Astrocyte of the cerebellum (primary cell): ENCODE measurements around the gene PRPF18.

Experiments
- DNase-seq: peaks from one replicate; pipeline ENCODE4 v3.0.0-alpha.2; 2011; ENCODE audit warnings: low read depth
- H3K4me3 ChIP-seq: 2 replicates; pipeline ENCODE4 v1.5.1; 2011; ENCODE audit warnings: mild to moderate bottlenecking, low read depth, low read length, moderate library complexity
- CTCF ChIP-seq: IDR thresholded peaks from 2 replicates; pipeline ENCODE4 v1.5.1; 2012; ENCODE audit warnings: low read length, low read depth, moderate library complexity, mild to moderate bottlenecking; ENCODE audit errors: missing control alignments
- in situ Hi-C: cut with HindIII; loops from 2 replicates; pipeline ENCODE4 v1.10.0; 2017; ENCODE audit warnings: low sequenced_read_pairs

The PRPF18 gene

GRCh38 chr10:13649844-13650520, 63.2 kb downstream of the PRPF18 start:
- H3K4me3 ChIP-seq = no peak overlapping the region
- no peak for DNase-seq
- in situ Hi-C loops = no loop called here
- no peak for TF ChIP-seq CTCF

DNA sequence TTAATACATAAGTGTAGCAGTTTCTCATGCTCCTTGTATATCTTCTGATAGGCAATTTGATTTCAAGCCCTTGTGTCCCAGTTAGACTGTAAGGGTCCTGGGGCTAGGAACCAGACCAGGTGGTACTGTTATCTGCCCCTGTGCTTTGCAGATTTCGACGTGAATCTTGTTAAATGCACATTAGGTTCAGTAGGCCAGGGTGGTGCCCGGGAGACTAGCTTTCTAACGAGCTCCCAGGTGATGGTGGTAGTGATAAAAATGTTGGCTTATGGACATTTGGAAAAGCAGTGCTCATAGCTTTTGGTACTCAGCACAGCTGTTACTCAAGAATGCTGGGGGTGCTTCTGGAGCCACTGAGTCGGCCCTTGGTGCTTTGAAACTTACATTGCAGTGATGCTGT, 64.2 kb downstream of the PRPF18 start:
- no peak for TF ChIP-seq CTCF
- DNase-seq = no peak
- in situ Hi-C loops = no loop called here

DNA sequence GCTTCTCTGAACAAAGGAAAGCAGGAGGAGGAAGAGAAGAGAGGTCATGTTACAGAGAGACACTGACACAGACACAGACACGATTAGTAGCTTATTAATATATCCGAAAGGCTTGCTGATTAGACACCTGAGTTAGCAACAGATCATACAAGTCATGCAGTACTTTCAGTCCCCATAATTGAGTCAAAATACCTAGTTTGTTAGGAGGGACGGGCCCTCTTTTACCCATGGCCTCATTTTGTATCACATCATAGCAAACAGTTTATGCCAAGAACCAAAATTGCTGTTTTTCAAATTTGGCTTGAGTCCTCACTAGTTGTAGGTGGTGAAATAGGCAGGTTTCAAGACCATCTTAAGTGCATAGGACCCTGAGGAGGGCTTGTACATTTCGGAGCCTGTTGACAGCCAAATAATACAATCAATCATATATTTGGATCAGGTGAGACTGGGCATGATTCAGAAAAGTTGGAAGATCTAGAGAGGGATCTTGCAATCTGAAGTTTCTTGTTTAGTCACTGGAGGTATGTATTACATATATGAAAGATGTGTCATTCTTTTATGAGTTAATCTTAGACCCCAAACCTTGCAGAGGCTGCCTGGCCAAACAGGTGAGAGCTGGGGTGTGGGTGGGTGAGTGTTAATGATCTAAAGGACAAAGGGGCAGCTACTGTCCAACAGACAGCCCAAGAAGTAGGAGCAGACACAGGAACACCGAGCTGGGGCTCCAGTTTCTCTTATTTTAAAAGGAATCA, 65.4 kb downstream of the PRPF18 start:
- DNase-seq = no peak
- in situ Hi-C loops = no loop called here
- TF ChIP-seq CTCF = no peak
- H3K4me3 ChIP-seq = no peak overlapping the region

More for the DNA sequence above, 64.2 kb downstream of the PRPF18 start:
- H3K4me3 ChIP-seq = no peak overlapping the region

DNA sequence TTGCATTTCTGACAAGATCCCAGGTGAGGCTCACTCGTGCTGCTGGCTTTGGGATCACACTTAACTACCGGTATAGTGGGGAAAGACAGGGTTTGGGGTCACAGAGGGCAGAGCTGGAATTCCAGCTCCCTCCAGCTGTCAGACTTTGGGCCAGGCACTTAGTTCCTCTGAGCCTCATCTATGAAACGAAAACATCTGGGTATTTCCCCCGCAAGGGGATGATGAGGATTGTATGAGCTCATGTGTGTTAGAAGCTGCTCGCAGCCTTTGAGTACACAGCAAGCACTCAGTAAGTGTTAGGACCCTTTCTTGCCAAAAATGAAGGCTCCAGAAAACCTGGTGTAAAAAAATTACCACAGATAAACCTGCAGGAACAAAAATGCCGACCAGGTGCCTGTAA, 66.1 kb downstream of the PRPF18 start:
- in situ Hi-C loops = no loop called here
- TF ChIP-seq CTCF = no peak
- no peak for DNase-seq
- H3K4me3 ChIP-seq = no peak overlapping the region

DNA sequence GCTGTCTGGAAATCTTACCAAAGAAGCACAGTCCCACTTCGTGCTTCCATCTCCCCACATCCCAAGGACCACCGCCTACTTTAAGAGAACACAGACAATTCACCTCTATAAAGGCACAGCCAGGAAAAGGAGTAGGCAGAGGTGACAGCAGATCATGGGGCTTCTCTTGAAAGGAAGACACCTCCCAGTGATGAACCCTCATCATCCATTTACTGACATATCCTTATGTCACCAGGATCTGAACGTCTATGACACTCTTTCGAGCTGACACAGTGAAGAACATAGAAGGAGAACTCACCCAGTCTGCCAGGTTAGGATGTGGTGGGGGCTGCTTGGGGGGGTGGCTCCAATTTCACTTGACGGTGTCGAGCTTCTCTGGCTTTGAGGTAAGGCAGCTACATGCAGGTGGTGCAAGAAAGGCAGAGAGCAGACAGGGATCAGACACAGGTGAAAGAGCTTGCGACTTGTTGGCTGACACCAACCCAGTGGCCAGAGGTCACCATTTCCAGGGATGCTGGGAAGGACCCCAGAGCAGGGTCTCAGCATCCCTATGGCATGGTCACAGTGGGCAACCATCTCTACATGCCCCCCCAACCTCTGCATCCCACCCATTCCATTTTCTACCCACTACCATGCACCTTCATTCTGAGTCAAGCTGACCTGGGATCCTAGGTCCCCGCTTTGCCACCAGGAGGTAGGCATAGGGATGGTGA, 67.5 kb downstream of the PRPF18 start:
- in situ Hi-C loops = no loop called here

GRCh38 chr10:13654846-13655245, 68.1 kb downstream of the PRPF18 start:
- no peak overlapping the region for H3K4me3 ChIP-seq
- in situ Hi-C loops = no loop called here
- no peak for TF ChIP-seq CTCF
- no peak for DNase-seq

More for the DNA sequence above, 67.5 kb downstream of the PRPF18 start:
- no peak for TF ChIP-seq CTCF
- DNase-seq = no peak
- H3K4me3 ChIP-seq = no peak overlapping the region
